Adipocyte (in vitro differentiated cells): ENCODE results near the gene NLGN1.

Source experiments
- DNase-seq: peaks from one replicate; pipeline ENCODE4 v3.0.0-alpha.2; 2015; ENCODE audit warnings: low read depth
- H3K27me3 ChIP-seq: replicated peaks from 2 replicates; pipeline ENCODE4 v1.7.0; 2013; ENCODE audit warnings: mild to moderate bottlenecking, low read length, moderate library complexity; ENCODE audit not compliant: control insufficient read depth, insufficient read depth
- H3K36me3 ChIP-seq: 2 replicates; pipeline ENCODE4 v1.7.0; 2013; ENCODE audit warnings: low read length, mild to moderate bottlenecking, moderate library complexity; ENCODE audit not compliant: control insufficient read depth, insufficient read depth, severe bottlenecking
- H3K4me1 ChIP-seq: 2 replicates; pipeline ENCODE4 v1.7.0; 2013; ENCODE audit warnings: mild to moderate bottlenecking, low read length, moderate library complexity; ENCODE audit not compliant: control insufficient read depth, insufficient read depth
- H3K4me3 ChIP-seq: 2 replicates; pipeline ENCODE4 v1.7.0; 2013; ENCODE audit warnings: mild to moderate bottlenecking, low read length, moderate library complexity
- H3K9ac ChIP-seq: 2 replicates; pipeline ENCODE4 v1.7.0; 2013; ENCODE audit warnings: mild to moderate bottlenecking, low read length, moderate library complexity
- H3K9me3 ChIP-seq: 2 replicates; pipeline ENCODE4 v1.7.0; 2013; ENCODE audit warnings: mild to moderate bottlenecking, low read length, moderate library complexity; ENCODE audit not compliant: control insufficient read depth

The NLGN1 gene

DNA sequence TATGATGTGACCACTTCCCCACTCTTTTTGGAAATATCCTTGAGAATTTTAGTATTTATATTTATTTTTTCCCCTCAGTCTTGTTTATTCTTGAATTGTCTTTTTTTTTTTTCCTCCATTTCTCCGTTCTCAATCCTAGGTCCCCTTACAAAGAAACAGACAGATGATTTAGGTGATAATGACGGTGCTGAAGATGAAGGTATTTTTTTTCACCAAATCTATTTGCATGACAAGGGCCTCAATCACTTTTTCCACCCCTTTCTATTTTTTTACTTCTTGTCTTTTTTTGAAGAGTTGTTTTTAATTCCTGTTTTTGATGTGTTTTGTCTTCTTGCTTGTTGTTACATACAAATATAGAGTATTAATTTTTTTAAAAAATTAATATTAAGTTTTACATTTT, 402.6 kb downstream of the NLGN1 start:
- H3K9ac ChIP-seq, result no peak overlapping the region
- H3K9me3 ChIP-seq, result no peaks in the 10 kb centered on the region
- no peaks in the 10 kb centered on the region for H3K36me3 ChIP-seq
- no peak for DNase-seq
- H3K4me3 ChIP-seq, result no peak overlapping the region
- peaks cover 3% of the 10 kb centered on the region for H3K4me1 ChIP-seq
- no peaks in the 10 kb centered on the region for H3K27me3 ChIP-seq

DNA sequence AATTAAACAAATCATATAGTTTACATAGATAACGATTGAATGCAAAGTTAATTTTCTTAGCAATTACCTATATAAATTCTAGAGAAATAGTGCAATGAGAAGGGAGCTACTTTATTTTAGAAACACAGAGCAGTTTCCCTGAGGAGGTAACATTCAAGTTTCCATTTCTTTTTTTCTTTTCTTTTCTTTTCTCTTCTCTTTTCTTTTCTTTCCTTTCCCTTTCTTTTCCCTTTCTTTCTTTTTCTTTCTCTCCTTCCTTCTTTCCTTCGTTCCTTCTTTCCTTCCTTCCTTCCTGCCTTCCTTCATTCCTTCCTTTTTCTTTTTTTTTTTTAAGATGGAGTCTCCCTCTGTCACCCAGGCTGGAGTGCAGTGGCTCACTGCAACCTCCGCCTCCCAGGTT, 417.3 kb downstream of the NLGN1 start:
- Histone ChIP-seq H3K9me3 (no peaks in the 10 kb centered on the region), H3K9ac (no peak overlapping the region), H3K27me3 (no peaks in the 10 kb centered on the region), H3K4me1 (no peaks in the 10 kb centered on the region), H3K4me3 (no peak overlapping the region), H3K36me3 (no peaks in the 10 kb centered on the region)
- DNase-seq, result no peak

DNA sequence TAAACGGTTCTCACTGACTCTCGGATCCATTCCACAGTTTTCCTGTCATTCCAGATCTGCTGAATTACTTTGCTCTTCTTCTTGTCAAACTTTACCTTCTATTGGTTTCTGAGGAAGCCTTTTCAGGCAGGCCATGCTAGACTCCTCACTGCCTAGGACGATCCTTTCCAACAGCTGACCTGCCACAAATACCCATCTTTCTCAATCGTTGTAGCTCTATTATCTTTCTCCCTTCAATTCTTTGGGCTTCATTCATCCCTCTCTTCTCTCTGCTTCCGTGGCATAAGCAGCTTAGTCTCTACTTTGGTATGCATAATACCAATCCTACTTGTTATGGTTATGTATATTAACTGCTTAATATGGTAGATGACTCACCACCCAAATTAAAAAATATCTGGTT, 421.8 kb downstream of the NLGN1 start:
- Histone ChIP-seq H3K9ac (no peak overlapping the region), H3K36me3 (no peaks in the 10 kb centered on the region), H3K27me3 (no peaks in the 10 kb centered on the region), H3K4me3 (no peak overlapping the region), H3K4me1 (no peaks in the 10 kb centered on the region), H3K9me3 (no peaks in the 10 kb centered on the region)
- no peak for DNase-seq

DNA sequence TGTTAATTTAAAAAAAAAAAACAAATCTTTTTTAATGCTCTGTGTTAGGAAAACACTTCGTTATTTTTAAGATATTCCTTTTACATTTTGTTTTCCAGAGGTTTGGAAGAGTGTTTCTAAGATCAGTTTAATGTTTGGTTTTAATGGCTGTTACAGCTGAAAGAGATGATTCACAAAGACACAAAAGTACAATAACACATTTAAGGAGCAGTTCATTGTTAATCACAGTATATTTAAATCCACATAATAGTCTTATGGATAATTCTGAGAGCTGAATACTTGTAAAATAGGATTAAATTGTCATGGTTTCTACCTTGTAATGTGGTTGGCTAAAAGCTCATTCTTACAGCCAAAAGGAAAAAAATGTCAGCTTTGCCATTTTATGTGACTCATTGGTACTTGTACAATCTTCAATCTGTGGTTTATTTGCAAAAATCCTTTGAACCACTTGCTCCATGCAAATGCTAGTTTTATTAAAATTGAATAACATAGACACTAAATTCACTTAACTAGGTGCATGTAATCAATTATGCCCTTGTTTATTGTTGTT, 426.4 kb downstream of the NLGN1 start:
- Histone ChIP-seq H3K9ac (no peak overlapping the region), H3K9me3 (no peaks in the 10 kb centered on the region), H3K4me3 (no peak overlapping the region), H3K36me3 (no peaks in the 10 kb centered on the region), H3K4me1 (peaks cover 2% of the 10 kb centered on the region), H3K27me3 (no peaks in the 10 kb centered on the region)
- peak; percentile 10 for DNase-seq

DNA sequence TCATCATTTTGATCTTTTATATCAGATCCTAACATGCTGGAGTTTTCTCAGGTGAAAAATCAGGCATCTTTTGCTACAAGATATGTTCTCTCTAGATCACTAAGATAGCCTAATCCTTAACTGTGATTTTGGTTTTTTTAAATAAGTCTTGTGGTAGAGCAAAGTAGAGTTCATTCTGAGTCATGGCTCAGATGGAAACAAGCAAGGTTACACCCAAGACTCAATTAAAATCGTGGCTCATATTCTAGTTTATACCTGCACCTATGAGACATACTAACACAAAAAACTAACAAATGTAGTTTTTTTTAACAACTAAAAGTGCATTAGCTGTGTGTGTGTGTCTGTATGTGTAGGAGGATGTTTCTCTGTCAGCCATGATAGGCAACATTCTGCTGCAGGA, 428.2 kb downstream of the NLGN1 start:
- no peaks in the 10 kb centered on the region for H3K9me3 ChIP-seq
- H3K27me3 ChIP-seq, result no peaks in the 10 kb centered on the region
- no peaks in the 10 kb centered on the region for H3K36me3 ChIP-seq
- H3K4me1 ChIP-seq, result peaks cover 2% of the 10 kb centered on the region
- H3K9ac ChIP-seq, result no peak overlapping the region
- H3K4me3 ChIP-seq, result no peak overlapping the region
- DNase-seq, result no peak

DNA sequence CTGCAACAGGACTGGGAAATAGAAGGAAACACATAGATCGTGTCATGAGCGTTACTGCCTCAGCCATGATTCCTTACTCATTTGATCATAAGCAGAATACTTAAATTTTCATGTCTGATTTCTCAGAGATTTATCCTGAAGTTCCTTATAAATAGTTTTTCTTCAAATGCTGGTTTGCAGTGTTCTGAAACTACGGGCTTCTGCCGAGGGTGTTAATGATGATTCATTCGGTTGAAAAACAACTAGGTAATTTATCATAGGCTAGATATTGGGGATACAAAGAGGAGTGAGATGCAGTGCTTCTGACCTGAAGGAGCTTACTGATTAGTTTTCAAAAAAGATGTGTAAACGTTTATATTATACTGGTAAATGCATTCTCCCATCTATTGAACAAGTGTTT, 428.9 kb downstream of the NLGN1 start:
- Histone ChIP-seq H3K4me1 (peaks cover 2% of the 10 kb centered on the region), H3K9ac (no peak overlapping the region), H3K4me3 (no peak overlapping the region), H3K27me3 (no peaks in the 10 kb centered on the region), H3K9me3 (no peaks in the 10 kb centered on the region), H3K36me3 (no peaks in the 10 kb centered on the region)
- no peak for DNase-seq

DNA sequence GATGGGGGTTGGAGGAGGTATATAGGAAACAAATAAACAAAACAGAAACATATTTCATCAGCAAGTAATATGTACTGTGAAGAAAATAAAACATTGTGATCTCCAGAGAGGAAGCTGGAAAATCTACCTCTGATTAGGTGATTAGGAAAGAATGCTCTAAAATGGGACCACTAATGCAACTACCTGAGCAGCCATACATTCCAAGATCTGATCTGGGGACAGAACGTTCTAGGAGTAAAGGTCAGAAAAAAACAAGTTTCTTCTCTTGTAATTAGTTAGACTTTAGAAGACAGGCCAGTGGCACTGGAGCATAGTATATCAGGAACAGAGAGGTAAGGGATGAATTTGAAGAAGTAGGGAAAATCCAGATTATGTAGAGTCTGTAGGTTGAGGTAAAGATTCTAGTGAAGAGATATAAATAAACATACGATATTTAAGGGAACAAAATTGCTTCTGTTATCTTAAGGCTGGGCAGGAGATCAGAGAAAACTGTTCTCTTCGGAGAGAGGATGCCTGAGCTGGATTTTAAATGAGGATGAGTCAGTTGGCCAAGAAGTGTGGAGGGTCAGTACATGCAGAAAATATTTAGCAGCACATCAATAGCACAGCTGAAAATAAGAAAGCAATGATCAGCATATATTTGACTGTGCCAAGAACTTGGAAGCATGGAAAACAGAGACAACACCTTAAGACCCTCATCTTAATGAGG, 429.5 kb downstream of the NLGN1 start:
- H3K9ac ChIP-seq, result no peak overlapping the region
- no peaks in the 10 kb centered on the region for H3K36me3 ChIP-seq
- no peaks in the 10 kb centered on the region for H3K27me3 ChIP-seq
- no peak overlapping the region for H3K4me3 ChIP-seq
- peak; percentile 19 for DNase-seq
- peaks cover 2% of the 10 kb centered on the region for H3K4me1 ChIP-seq
- no peaks in the 10 kb centered on the region for H3K9me3 ChIP-seq

DNA sequence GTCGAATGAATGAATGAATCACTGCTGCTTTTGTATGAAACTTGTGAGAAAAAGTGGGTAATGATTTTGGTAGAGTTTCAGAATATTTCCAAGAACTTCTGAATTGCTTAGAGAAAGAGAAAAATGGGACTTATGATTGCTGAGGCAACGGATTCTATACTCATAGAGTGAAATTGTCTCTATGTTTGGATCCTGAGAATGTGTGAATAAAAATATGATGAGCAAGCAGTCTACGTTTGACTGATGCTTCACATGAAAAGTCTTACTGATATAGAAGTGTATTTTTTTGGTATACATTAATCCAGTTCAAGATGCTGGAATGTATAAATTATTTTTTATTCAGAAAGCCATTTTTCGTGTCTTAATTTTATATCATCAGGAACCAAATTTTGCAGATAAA, 441.1 kb downstream of the NLGN1 start:
- DNase-seq, result no peak
- no peak overlapping the region for H3K9ac ChIP-seq
- no peaks in the 10 kb centered on the region for H3K36me3 ChIP-seq
- no peaks in the 10 kb centered on the region for H3K27me3 ChIP-seq
- H3K9me3 ChIP-seq, result no peaks in the 10 kb centered on the region
- no peaks in the 10 kb centered on the region for H3K4me1 ChIP-seq
- no peak overlapping the region for H3K4me3 ChIP-seq

DNA sequence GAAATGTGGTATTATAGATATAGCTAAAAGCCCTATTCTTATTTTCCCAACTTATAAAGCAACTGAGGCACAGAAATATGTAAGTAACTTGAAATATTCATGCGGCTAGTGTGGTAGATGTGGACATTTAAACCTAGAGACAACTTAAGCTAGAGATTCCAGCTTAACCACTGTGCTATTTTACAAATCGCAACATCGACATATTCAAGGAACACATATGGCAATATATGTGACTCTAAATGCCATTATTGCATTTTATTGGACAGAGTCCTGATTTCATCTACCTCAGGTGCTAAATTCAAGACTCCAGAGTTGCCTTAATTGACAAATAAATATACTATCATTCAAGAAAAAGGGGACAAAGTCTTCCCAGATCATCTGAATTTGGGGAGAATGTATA, 442.3 kb downstream of the NLGN1 start:
- Histone ChIP-seq H3K4me1 (no peaks in the 10 kb centered on the region), H3K36me3 (no peaks in the 10 kb centered on the region), H3K27me3 (no peaks in the 10 kb centered on the region), H3K9me3 (no peaks in the 10 kb centered on the region), H3K9ac (no peak overlapping the region), H3K4me3 (no peak overlapping the region)
- no peak for DNase-seq

DNA sequence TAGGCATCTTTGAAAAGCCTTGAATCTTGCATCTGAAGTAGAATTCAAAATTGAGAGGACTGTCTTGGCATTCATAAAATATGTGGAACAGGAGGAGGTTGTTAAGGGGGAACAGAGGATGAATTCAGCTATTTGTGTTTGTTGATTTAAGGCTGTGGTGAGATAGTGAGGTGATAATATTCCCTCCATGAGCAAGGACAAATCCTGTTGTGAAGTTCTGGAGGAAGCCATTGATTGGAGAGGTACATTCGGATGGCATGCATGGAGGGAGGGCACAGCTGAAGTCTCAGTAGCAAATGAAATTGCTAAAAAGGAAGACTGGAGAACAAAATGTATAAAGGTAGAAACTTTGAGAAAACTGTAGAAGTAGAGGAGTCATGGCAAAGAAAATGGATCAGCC, 443.8 kb downstream of the NLGN1 start:
- Histone ChIP-seq H3K9ac (no peak overlapping the region), H3K9me3 (no peaks in the 10 kb centered on the region), H3K36me3 (no peaks in the 10 kb centered on the region), H3K4me3 (no peak overlapping the region), H3K27me3 (no peaks in the 10 kb centered on the region), H3K4me1 (no peaks in the 10 kb centered on the region)
- DNase-seq, result no peak

DNA sequence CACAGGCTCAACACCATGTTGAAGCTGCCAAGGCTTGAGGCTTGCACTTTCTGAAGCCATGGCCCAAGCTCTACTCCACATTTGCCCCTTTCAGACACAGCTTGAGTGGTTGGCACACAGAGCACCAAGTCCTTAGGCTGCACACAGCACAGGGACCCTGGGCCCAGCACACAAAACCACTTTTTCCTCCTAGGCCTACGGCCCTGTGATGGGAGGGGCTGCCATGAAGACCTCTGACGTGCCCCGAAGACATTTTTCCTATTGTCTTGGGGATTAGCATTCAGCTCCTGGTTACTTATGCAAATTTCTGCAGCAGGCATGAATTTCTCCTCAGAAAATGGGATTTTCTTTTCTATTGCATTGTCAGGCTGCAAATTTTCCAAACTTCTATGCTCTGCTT, 445.5 kb downstream of the NLGN1 start:
- H3K4me1 ChIP-seq, result no peaks in the 10 kb centered on the region
- H3K36me3 ChIP-seq, result no peaks in the 10 kb centered on the region
- H3K9ac ChIP-seq, result no peak overlapping the region
- H3K9me3 ChIP-seq, result no peaks in the 10 kb centered on the region
- DNase-seq, result no peak
- no peaks in the 10 kb centered on the region for H3K27me3 ChIP-seq
- H3K4me3 ChIP-seq, result no peak overlapping the region

DNA sequence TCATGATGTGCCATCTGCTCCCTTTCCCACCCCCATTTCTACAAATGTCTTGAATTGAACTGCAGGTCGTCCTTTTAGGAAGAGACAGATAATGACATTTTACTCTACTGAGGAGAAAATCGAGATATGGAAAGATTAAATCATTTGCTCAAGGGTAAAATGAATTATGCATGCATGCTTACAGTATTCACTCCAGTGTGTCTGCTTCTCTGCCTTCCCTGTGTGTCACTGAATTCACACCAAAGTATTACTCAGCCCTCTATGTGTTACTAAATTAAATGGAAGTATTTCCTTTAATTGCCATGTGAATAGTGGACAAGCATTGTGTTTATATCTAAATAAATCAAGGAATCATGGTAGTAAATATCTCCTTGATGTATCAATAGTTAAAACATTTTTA, 449.0 kb downstream of the NLGN1 start:
- Histone ChIP-seq H3K27me3 (no peaks in the 10 kb centered on the region), H3K4me3 (no peak overlapping the region), H3K36me3 (no peaks in the 10 kb centered on the region), H3K9me3 (no peaks in the 10 kb centered on the region), H3K9ac (no peak overlapping the region), H3K4me1 (no peaks in the 10 kb centered on the region)
- DNase-seq, result no peak
